Vagina (tissue), 2 donors: ENCODE data around the gene CFAP46. TPM values are rescaled to one million over a fixed set of nuclear protein-coding genes. Genes with fewer than 3 reads are reported as not detected.

Experiments
- DNase-seq, 2 donors: peaks; one replicate each; pipeline ENCODE4 v3.0.0-alpha.2; 2017; ENCODE audit errors: extremely low spot score in 2 of 2
- H3K27ac ChIP-seq: fragments of 200-600 bp; sonication (generic); one replicate; pipeline ENCODE4 v1.5.1; 2019
- H3K27me3 ChIP-seq: fragments of 200-600 bp; sonication (generic); one replicate; pipeline ENCODE4 v1.5.1; 2019
- H3K36me3 ChIP-seq, 2 donors: fragments of 200-600 bp; sonication (generic); one replicate each; pipeline ENCODE4 v1.5.1; 2017 to 2019
- H3K4me1 ChIP-seq: fragments of 200-600 bp; sonication (generic); one replicate; pipeline ENCODE4 v1.5.1; 2019
- H3K4me3 ChIP-seq, 2 donors: fragments of 200-600 bp; sonication (generic); 1 replicate in 1 of 2; 2 replicates in 1 of 2; pipeline ENCODE4 v1.5.1; 2016 to 2019
- H3K9me3 ChIP-seq: fragments of 200-600 bp; sonication (generic); one replicate; pipeline ENCODE4 v1.5.1; 2019
- CTCF ChIP-seq, 3 experiments: fragments of 450-650 bp in 2 of 3; fragments of 200-600 bp in 1 of 3; sonication (generic) in 1 of 3; IDR thresholded peaks; one replicate each; pipeline ENCODE4 v1.5.1; 2017 to 2019; ENCODE audit warnings: antibody characterized with exemption in 3 of 3, mild to moderate bottlenecking in 2 of 3, moderate library complexity in 2 of 3
- POLR2A ChIP-seq, 2 donors: fragments of 450-650 bp; IDR thresholded peaks; one replicate each; pipeline ENCODE4 v1.6.1; 2017; ENCODE audit warnings: antibody characterized with exemption in 2 of 2, mild to moderate bottlenecking in 2 of 2, moderate library complexity in 2 of 2
- POLR2AphosphoS5 ChIP-seq, 2 donors: sonication (generic); formaldehyde crosslinking; IDR thresholded peaks; one replicate each; pipeline ENCODE4 v1.9.0; 2017; ENCODE audit warnings: antibody characterized with exemption in 2 of 2, mild to moderate bottlenecking in 2 of 2, low read depth in 1 of 2; ENCODE audit not compliant: insufficient read depth in 1 of 2
- intact Hi-C: fragments of 100-400 bp; cut with DNase I; formaldehyde crosslinking; loops from one replicate; pipeline ENCODE4 v1.15.1; 2023
- total RNA-seq: library from RNA; depleted of rRNA; stranded (reverse); fragments of >200 nt; gene quantifications from one replicate; pipeline ENCODE4 v1.2.3, GENCODE V29; 2016

Gene CFAP46
- total RNA-seq, 1 donor from 2014 or later: not detected

- Histone ChIP-seq H3K4me1 (no peaks in the 10 kb centered on the region), H3K4me3 (no peak overlapping the region), H3K27me3 (no peaks in the 10 kb centered on the region), H3K36me3 (no peaks in the 10 kb centered on the region), H3K9me3 (no peaks in the 10 kb centered on the region), H3K27ac (no peak overlapping the region)
- intact Hi-C loops: no loop called here
- no peak for DNase-seq
- no peak for TF ChIP-seq POLR2A (IDR thresholded peaks at IDR 0.05)
- TF ChIP-seq CTCF (IDR thresholded peaks at IDR 0.05): no peak
- no peak for TF ChIP-seq POLR2AphosphoS5 (IDR thresholded peaks at IDR 0.05; ENCODE audit: insufficient read depth in 1 of 2, low read depth in 1 of 2)
Measured at GRCh38 chr10:132813560-132814468, 128.6 kb downstream of the CFAP46 start.

- Histone ChIP-seq H3K9me3 (no peaks in the 10 kb centered on the region), H3K4me1 (no peaks in the 10 kb centered on the region), H3K27me3 (no peaks in the 10 kb centered on the region), H3K36me3 (no peaks in the 10 kb centered on the region), H3K27ac (no peak overlapping the region), H3K4me3 (no peak overlapping the region)
- no peak for TF ChIP-seq CTCF (IDR thresholded peaks at IDR 0.05)
- TF ChIP-seq POLR2AphosphoS5 (IDR thresholded peaks at IDR 0.05; ENCODE audit: insufficient read depth in 1 of 2, low read depth in 1 of 2): no peak
- no peak for TF ChIP-seq POLR2A (IDR thresholded peaks at IDR 0.05)
- intact Hi-C loops: no loop called here
- no peak for DNase-seq
Measured at GRCh38 chr10:132813001-132813401, 129.4 kb downstream of the CFAP46 start.

- no peak for DNase-seq
- TF ChIP-seq POLR2AphosphoS5 (IDR thresholded peaks at IDR 0.05; ENCODE audit: insufficient read depth in 1 of 2, low read depth in 1 of 2): no peak
- no peak for TF ChIP-seq CTCF (IDR thresholded peaks at IDR 0.05)
- no peak for TF ChIP-seq POLR2A (IDR thresholded peaks at IDR 0.05)
- no peak overlapping the region for H3K4me3 ChIP-seq
- no peaks in the 10 kb centered on the region for H3K9me3 ChIP-seq
- no peak overlapping the region for H3K27ac ChIP-seq
- no peaks in the 10 kb centered on the region for H3K4me1 ChIP-seq
- H3K36me3 ChIP-seq: no peaks in the 10 kb centered on the region
- no peaks in the 10 kb centered on the region for H3K27me3 ChIP-seq
- intact Hi-C loops: no loop called here
Measured at GRCh38 chr10:132812520-132812919, 129.8 kb downstream of the CFAP46 start.

- no peaks in the 10 kb centered on the region for H3K9me3 ChIP-seq
- H3K4me1 ChIP-seq: no peaks in the 10 kb centered on the region
- no peak overlapping the region for H3K27ac ChIP-seq
- H3K4me3 ChIP-seq: no peak overlapping the region
- no peaks in the 10 kb centered on the region for H3K27me3 ChIP-seq
- TF ChIP-seq POLR2A (IDR thresholded peaks at IDR 0.05) (no peak), POLR2AphosphoS5 (IDR thresholded peaks at IDR 0.05; ENCODE audit: insufficient read depth in 1 of 2, low read depth in 1 of 2) (no peak), CTCF (IDR thresholded peaks at IDR 0.05) (no peak)
- no peaks in the 10 kb centered on the region for H3K36me3 ChIP-seq
- intact Hi-C loops: no loop called here
- no peak for DNase-seq
Measured at GRCh38 chr10:132811891-132812481, 130.4 kb downstream of the CFAP46 start.
